HEK293T (cell line): ENCODE data around the gene DCHS2.

ENCODE experiments used
- ELF4 ChIP-seq: fragments of 450-650 bp; IDR thresholded peaks from 2 replicates; pipeline ENCODE4 v1.6.1; 2017; ENCODE audit warnings: antibody characterized with exemption
- FOXA1 ChIP-seq: fragments of 450-650 bp; IDR thresholded peaks from 2 replicates; pipeline ENCODE4 v1.6.1; 2016; ENCODE audit warnings: mild to moderate bottlenecking
- HDGF ChIP-seq: fragments of 450-650 bp; IDR thresholded peaks from 2 replicates; pipeline ENCODE4 v1.6.1; 2017; ENCODE audit warnings: antibody characterized with exemption, borderline replicate concordance
- TARDBP ChIP-seq: fragments of 450-650 bp; IDR thresholded peaks from 2 replicates; pipeline ENCODE4 v1.6.1; 2016

- TF ChIP-seq ELF4 = no peak
- TF ChIP-seq TARDBP = no peak
- TF ChIP-seq HDGF = no peak
- TF ChIP-seq FOXA1 = no peak
Measured at GRCh38 chr4:154529728-154530519, 38.3 kb upstream of the DCHS2 start.
